ENCODE measurements around the gene ATG4B.

Gene ATG4B

DNA sequence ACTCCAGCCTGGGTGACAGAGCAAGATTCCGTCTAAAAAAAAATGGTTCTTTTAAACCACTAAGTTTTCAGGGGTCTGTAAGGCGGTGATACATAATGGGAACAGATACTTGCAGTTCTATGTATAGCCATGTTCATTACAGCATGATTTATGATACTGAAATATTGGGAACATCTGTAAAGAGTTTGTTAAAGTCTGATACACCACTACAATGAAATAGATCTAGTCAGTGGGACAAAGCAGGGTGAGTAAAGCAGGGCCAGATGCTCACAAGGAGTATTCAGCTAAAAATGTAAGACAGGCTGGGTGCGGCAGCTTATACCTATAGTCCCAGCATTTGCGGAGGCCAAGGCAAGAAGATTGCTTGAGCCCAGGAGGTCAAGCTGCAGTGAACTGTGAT is 58.2 kb downstream of the ATG4B start:
- DNase-seq (ENCODE audit: low read depth), result no peak

DNA sequence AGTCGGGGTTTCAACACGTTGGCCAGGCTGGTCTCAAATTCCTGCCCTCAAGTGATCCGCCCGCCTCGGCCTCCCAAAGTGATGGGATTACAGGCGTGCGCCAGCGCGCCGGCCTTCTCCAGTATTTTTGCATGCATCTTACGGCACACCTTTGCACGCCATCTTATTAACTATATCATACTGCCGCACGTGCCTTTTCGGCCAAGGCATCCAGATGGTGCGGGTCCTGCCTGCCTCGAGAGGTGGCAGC is 63.6 kb downstream of the ATG4B start:
- DNase-seq (ENCODE audit: low read depth), result no peak

DNA sequence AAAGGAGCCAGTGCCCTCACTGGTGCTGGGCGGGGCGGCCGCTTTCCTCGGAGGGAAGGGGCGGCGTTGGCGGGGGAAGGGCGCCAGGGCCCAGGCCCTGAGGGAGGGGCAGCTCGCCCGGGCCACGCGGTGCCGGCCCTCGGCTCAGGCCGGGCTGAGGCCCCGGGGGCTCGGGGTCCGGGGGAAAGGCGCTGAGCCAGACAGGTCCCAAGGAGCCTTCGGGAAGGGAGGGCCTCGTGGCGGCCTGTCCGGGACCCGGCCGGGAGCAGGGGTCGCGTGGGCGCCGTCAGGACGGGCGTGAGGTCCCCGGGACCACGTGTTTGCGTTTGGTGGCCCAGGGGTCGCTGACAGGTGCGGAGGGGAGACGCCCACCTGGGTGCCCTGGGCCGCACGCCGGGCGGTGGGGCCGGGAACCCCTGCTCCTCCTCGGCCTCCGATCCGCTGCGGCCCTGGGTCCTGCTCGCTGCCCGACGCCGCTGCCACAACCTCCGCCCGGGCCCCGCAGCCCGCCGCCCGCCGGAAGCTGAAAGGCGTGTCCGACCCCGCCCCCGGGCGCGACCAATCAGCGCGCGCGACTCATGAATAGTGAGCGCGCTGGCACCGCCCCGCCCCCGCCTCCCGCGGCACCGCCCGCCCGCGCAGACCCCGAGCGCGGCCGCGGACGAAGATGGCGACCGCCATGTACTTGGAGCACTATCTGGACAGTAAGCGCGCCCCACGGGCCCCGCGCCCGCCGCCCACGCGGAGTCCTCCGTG is 64.1 kb downstream of the ATG4B start, which contains the start of gene ING5:
Gene ING5, plus strand, starts transcription at position 641 of the 756 bp plus-strand sequence. Its CDS starts 27 bp downstream, at position 668.
- DNase-seq (ENCODE audit: low read depth), result peak; percentile 73

DNA sequence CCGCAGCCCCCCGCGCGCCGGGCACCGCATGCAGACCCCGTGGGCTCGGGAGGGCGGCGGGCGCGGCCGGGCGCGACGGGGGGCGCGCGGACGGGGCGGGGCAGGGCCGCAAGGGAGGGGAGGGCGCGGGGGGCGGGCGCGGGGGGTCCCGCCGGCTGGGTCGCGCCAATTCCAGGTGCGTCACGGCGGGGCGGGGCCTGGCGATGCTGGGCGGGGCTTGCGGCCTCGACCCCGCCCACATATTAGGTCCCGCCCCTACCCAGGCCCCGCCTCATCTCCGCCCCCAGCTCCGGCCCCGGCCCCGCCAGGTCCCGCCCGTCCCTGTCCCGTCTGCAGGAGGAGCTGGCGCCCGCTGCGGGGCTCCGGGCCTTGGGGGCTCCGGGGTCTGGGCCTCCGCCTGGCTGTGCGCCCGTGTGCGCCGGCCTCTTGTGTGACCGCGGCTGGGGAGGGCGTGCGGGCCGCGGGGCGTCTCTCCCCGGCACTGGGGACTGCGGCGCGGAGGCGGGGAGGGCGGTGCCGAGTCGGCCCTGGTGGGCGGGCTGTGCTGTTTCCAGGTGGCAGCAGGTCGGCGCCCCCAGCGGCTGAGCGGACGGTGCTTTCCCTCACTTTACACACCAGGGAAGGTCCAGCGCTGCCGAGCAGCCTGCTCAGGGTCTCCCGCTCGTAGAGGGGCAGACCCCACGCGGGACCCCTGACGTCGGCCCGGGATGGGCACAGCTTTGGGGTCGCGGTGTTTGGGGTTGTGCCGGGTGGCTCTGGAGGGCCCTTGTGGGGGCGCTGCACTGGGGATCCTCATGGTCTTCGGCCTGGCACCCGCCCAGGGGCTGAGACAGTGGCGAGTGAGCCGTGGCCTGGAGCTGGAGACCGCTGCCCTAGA is 64.9 kb downstream of the ATG4B start:
- peak; percentile 61 for DNase-seq (ENCODE audit: low read depth)

DNA sequence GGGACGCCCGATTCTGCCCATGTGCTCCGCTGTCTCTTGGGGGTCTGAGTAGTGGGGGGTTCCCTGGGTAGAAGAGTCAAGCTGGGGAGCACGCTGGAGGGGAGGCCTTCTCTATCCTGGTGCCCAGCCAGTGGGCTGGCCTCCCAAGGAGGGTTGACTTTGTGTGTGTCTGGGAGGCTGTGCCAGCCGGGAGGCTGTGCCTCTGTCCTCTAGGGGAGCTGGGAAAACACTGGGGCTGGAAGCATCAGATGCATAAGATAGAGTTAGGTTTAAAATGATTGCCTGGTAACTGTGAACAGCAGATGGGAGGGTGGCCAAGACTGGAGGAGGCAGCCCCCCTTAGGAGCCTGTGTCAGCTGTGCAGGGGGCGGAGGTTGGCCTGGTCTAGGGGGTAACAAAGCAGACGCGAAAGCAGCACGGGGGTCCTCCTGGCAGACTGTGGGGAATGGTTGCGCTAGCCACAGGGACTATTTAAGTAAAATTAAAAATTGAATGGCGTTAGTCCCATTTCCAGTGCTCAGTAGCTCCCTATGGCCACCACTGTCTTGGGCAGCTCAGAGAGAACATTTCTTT is 65.6 kb downstream of the ATG4B start:
- DNase-seq (ENCODE audit: low read depth), result no peak

DNA sequence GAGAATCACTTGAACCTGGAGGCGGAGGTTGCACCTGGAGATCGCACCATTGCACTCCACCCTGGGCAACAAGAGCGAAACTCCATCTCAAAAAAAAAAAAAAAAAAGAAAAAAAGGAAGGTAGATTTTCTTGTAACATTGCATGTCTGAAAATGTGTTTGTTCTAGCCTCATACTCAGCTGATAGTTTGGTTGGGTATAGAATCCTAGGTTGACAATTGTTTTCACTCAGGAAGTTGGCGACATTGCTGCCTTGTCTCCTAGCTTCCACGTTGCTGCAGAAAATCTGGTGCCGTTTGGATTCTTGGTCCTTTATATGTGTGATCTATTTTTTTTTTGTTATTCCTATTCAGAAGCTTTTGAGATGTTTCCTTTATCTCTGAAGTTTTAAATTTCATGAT is 69.0 kb downstream of the ATG4B start:
- no peak for DNase-seq (ENCODE audit: low read depth)

DNA sequence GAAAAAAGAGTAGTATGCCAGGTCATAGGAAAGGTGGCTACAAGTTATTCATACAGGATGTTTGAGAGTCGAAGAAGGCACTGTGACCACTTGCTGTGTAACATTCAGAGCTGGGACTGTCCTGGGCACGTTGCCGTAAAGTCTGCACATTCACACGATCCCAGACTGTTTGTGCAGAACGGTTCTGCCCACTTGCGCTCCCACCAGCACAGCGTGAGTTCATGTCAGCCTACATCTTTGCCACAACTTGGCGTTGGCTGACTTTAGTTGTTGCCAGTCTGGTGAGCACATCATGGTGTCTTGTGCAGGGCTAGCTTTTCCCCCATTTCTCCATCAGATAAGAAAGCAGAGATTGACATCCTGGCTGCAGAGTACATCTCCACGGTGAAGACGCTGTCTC is 71.4 kb downstream of the ATG4B start:
- DNase-seq (ENCODE audit: low read depth), result no peak

DNA sequence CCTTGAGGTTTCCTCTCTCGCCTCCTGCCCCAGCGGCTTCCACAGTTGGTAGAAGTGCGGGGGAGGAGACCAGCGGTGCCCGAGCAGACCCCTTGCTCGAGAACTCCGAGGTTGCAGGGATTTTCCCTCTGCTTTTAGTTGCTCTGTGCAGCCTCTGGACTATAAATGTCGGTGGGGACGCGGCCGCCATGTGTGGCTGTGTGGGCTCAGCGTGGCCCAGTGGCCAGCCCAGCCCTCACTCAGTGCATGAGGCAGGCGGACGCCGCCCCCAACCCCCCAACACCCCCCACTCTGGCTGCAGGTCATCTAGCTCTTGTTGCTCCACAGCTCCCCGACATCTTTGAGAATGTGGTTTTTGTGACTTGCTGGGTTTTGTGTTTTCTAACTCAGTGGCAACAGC is 81.6 kb downstream of the ATG4B start:
- DNase-seq (ENCODE audit: low read depth), result no peak

DNA sequence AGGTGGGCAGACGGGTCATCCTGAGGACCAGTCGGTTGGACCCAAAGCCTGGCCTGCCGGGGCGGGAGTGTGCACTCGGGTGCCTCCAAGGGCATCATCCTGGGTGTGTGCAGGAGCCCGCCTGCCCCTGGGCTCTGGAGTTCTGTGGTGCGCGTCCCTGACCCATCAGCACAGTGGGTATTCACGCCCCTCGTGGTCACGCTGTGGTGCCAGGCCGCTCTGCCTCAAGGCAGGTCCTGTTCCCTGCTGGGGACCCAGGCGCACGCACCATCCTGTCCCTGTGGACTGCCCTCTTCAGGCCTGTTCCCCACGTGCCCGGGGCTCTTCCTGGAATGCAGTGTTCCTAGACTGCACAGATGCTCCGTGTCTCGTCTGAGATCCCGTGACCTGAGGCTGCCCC is 82.6 kb downstream of the ATG4B start:
- DNase-seq (ENCODE audit: low read depth), result no peak

DNA sequence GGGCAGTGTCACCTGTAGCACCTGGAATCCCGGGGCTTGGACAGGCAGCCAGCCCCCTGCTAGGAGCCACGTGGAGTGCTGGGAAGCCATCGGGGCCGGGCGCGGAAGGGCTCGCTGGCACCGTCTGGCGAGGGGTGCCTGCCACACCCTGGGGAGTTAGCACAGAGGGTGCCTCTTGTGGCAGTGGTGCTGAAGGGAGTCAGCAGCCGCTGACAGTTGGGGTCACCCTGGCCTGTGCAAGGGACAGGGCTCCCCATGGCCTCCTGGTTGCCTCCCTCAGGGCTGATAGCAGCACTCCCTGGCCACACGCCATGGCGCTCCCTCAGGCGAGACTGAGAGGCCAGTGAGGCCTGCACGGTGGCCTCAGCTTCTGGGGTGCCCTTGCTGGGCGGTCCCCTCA is 83.1 kb downstream of the ATG4B start:
- DNase-seq (ENCODE audit: low read depth), result no peak

DNA sequence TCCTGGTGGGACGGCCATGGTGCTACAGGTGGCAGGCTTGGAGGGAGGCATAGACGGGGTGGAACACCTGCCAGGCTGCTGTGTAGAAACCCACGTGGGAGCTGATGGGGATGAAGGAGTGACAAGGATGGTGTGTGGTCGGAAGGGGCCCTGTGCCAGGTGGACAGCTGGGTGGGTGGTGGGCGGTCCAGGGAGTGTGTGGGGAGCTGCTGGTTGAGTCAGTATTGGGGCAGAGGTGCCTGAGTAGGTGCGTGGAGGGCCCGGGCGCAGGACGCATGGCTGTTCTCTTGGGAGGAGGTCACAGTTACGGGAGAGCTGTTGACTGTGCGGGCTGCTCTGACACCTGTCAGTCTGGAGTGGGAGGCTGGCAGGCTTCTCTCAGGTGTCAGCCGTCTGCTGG is 84.4 kb downstream of the ATG4B start:
- no peak for DNase-seq (ENCODE audit: low read depth)

DNA sequence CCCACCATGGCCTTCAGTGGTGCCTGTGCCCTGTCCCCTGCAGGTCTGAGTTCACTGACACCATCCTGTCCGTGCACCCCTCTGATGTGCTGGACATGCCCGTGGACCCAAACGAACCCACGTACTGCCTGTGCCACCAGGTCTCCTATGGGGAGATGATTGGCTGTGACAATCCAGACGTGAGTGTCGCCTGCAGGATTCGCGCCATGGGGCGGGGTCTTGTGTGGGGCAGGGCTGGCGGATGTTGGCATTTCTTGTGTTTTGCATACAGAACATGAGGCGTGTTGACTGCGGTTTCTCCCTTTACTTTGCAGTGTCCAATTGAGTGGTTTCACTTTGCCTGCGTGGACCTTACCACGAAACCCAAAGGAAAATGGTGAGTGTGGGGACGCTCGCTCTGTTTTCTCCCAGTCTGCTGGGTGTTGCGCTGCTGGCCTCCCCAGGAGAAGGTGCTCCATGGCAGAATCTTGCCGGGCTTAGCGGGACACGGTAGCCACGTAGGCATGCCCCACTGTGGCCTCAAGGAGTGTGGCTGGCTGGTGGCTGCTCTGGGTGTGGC is 85.5 kb downstream of the ATG4B start:
- no peak for DNase-seq (ENCODE audit: low read depth)
